OCI-LY3 (cell line): ENCODE results near the gene XAB2.

Source experiments
- H2AFZ ChIP-seq: fragments of 200-600, 300-600 bp; shearing (Covaris generic); 2 replicates; pipeline ENCODE4 v1.6.0; 2014; ENCODE audit warnings: antibody characterized with exemption, low read depth, low read length
- H3K27ac ChIP-seq: fragments of 200-600, 300-600 bp; sonication (generic); 2 replicates; pipeline ENCODE4 v1.5.1; 2014; ENCODE audit warnings: mild to moderate bottlenecking, low read length, moderate library complexity, mixed read lengths
- H3K27me3 ChIP-seq: fragments of 200-600, 300-600 bp; sonication (generic); 2 replicates; pipeline ENCODE4 v1.6.1; 2014; ENCODE audit warnings: low read depth, low read length, mixed read lengths
- H3K36me3 ChIP-seq: fragments of 200-600, 300-600 bp; sonication (generic); replicated peaks from 2 replicates; pipeline ENCODE3; 2014; ENCODE audit warnings: low read depth, low read length, mixed read lengths
- H3K4me1 ChIP-seq: fragments of 300-600, 200-600 bp; sonication (generic); 2 replicates; pipeline ENCODE4 v1.6.1; 2014; ENCODE audit warnings: low read length, mixed read lengths
- H3K4me2 ChIP-seq: fragments of 200-600, 300-600 bp; sonication (generic); 2 replicates; pipeline ENCODE4 v1.6.1; 2014; ENCODE audit warnings: low read length, mixed read lengths
- H3K4me3 ChIP-seq: fragments of 300-600, 200-600 bp; sonication (generic); 2 replicates; pipeline ENCODE4 v1.5.1; 2014; ENCODE audit warnings: antibody characterized with exemption, mild to moderate bottlenecking, low read length, moderate library complexity
- H3K79me2 ChIP-seq: fragments of 300-600, 200-600 bp; shearing (Covaris generic); 2 replicates; pipeline ENCODE4 v1.6.1; 2014; ENCODE audit warnings: mild to moderate bottlenecking, low read length, mixed read lengths
- H3K9ac ChIP-seq: fragments of 300-600, 200-600 bp; shearing (Covaris generic); 2 replicates; pipeline ENCODE4 v1.6.0; 2014; ENCODE audit warnings: mild to moderate bottlenecking, low read length, moderate library complexity
- H3K9me3 ChIP-seq: fragments of 200-600, 300-600 bp; shearing (Covaris generic); 2 replicates; pipeline ENCODE4 v1.6.1; 2014; ENCODE audit warnings: low read length, mixed read lengths; ENCODE audit not compliant: insufficient read depth
- H4K20me1 ChIP-seq: fragments of 200-600, 300-600 bp; sonication (generic); 2 replicates; pipeline ENCODE4 v1.6.1; 2016; ENCODE audit warnings: low read length, mixed read lengths; ENCODE audit not compliant: insufficient read depth
- CTCF ChIP-seq: fragments of 200-600, 300-600 bp; sonication (generic); IDR thresholded peaks from 2 replicates; pipeline ENCODE4 v1.5.1; 2014; ENCODE audit warnings: antibody characterized with exemption, low read length, low read depth
- EZH2phosphoT487 ChIP-seq: fragments of 200-600 bp; shearing (Covaris generic); IDR thresholded peaks from 2 replicates; pipeline ENCODE4 v1.6.1; 2018; ENCODE audit warnings: antibody characterized with exemption, mixed run types, low read depth

The XAB2 gene

GRCh38 chr19:7643031-7643415, 13.7 kb upstream of the XAB2 start:
- H3K4me1 ChIP-seq = peaks cover 28% of the 10 kb centered on the region
- H3K79me2 ChIP-seq = peaks cover 23% of the 10 kb centered on the region
- no peak overlapping the region for H3K4me3 ChIP-seq
- H3K27me3 ChIP-seq = no peaks in the 10 kb centered on the region
- no peak overlapping the region for H3K4me2 ChIP-seq
- no peak overlapping the region for H2AFZ ChIP-seq
- TF ChIP-seq CTCF = no peak
- H4K20me1 ChIP-seq = peaks cover 7% of the 10 kb centered on the region; the same call in 1 of the 2 replicates
- H3K9me3 ChIP-seq = no peaks in the 10 kb centered on the region
- H3K9ac ChIP-seq = no peak overlapping the region
- H3K36me3 ChIP-seq = peaks cover 38% of the 10 kb centered on the region
- H3K27ac ChIP-seq = no peak overlapping the region

- Histone ChIP-seq H4K20me1 (peaks cover 7% of the 10 kb centered on the region; the same call in 1 of the 2 replicates), H3K4me3 (no peak overlapping the region), H3K79me2 (peaks cover 29% of the 10 kb centered on the region), H2AFZ (no peak overlapping the region), H3K4me1 (peaks cover 32% of the 10 kb centered on the region), H3K36me3 (peaks cover 38% of the 10 kb centered on the region), H3K27me3 (no peaks in the 10 kb centered on the region), H3K9me3 (no peaks in the 10 kb centered on the region), H3K9ac (no peak overlapping the region), H3K27ac (no peak overlapping the region), H3K4me2 (no peak overlapping the region)
- TF ChIP-seq CTCF (no peak), EZH2phosphoT487 (no peak)
These were observed 13.1 kb upstream of the XAB2 start for GRCh38 chr19:7642295-7643030.

- Histone ChIP-seq H3K9ac (no peak overlapping the region), H3K27ac (no peak overlapping the region), H4K20me1 (peaks cover 7% of the 10 kb centered on the region; the same call in 1 of the 2 replicates), H3K79me2 (peaks cover 34% of the 10 kb centered on the region), H3K27me3 (no peaks in the 10 kb centered on the region), H3K4me3 (no peak overlapping the region), H3K9me3 (no peaks in the 10 kb centered on the region), H3K4me1 (peaks cover 31% of the 10 kb centered on the region), H3K4me2 (no peak overlapping the region), H2AFZ (no peak overlapping the region), H3K36me3 (peaks cover 30% of the 10 kb centered on the region)
- TF ChIP-seq EZH2phosphoT487 (no peak), CTCF (no peak)
These were observed 12.2 kb upstream of the XAB2 start for GRCh38 chr19:7641290-7642276.

- no peaks in the 10 kb centered on the region for H3K9me3 ChIP-seq
- H3K4me2 ChIP-seq = no peak overlapping the region
- H3K27me3 ChIP-seq = no peaks in the 10 kb centered on the region
- no peak overlapping the region for H2AFZ ChIP-seq
- H3K9ac ChIP-seq = no peak overlapping the region
- peaks cover 27% of the 10 kb centered on the region for H3K36me3 ChIP-seq
- no peak overlapping the region for H3K27ac ChIP-seq
- peaks cover 28% of the 10 kb centered on the region for H3K4me1 ChIP-seq
- TF ChIP-seq CTCF (no peak), EZH2phosphoT487 (no peak)
- H4K20me1 ChIP-seq = peaks cover 7% of the 10 kb centered on the region; the same call in 1 of the 2 replicates
- no peak overlapping the region for H3K4me3 ChIP-seq
- H3K79me2 ChIP-seq = peaks cover 35% of the 10 kb centered on the region
These were observed 11.5 kb upstream of the XAB2 start for GRCh38 chr19:7640803-7641202.
